ENCODE results near the gene CYB561D1. TPM values are rescaled to one million over a fixed set of nuclear protein-coding genes. Genes with fewer than 3 reads are reported as not detected.

CYB561D1 gene
- total and polyA plus RNA-seq, 2 experiments from 2014 or later, result 5.9 to 9.6 TPM

DNA sequence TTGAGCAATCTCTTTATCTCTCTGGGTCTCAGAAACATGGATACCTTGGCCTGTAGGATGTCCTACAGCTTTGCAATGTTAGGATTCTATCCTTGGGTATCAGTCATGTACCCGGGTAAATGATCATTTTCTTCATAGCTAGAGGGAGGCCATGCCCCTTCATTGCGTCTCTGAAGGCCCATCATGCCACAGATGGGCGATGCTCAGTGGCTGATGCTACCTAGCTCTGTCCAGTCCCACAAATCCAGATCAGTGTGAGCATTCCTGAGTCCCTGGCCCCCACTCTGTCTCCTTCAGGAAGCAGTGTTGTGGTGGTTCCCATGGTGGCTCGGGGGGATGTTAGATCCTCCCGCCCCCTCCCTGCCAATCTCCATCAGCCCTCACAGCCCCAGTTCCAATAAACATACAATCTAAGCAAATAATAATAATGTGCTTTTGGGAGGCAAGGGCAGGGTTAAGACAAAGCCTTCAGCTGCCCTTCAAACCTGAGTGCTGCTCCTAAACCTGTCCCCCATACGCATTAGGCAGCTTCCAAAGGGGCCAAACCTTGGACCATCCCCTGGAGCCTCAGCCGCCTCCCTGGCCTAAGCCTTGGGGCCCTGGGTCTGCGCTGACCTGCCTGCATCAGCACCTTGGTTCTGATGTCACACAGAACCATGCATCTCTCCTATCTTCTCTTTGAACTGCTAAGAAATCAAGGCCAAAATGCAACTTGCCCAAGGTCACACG is 45.1 kb downstream of the CYB561D1 start:
- no peaks in the 10 kb centered on the region for H3K27me3 ChIP-seq (replicated peaks; ENCODE audit: insufficient read depth)
- 64 to 72% methylated on average over 9 of the region's 9 CpGs for WGBS, 2 experiments (ENCODE audit: low coverage in 1 of 2, low lambda C conversion rate in 2 of 2, missing lambda C conversion rate in 2 of 2)
- no peak overlapping the region for H3K4me2 ChIP-seq (ENCODE audit: unreplicated experiment)
- no peaks in the 10 kb centered on the region for H3K9me2 ChIP-seq (ENCODE audit: insufficient read depth)
- H2AFZ ChIP-seq, result no peak overlapping the region
- H3K36me3 ChIP-seq (ENCODE audit: low read depth), result no peaks in the 10 kb centered on the region
- no peaks in the 10 kb centered on the region for H3F3A ChIP-seq (ENCODE audit: insufficient read depth)
- H4K20me1 ChIP-seq (ENCODE audit: insufficient read depth), result no peaks in the 10 kb centered on the region
- H3K9me3 ChIP-seq (ENCODE audit: low read depth), result no peaks in the 10 kb centered on the region
- no peaks in the 10 kb centered on the region for H3K79me2 ChIP-seq (ENCODE audit: insufficient read depth)
- TF ChIP-seq EZH2phosphoT487 (IDR thresholded peaks at IDR 0.05; ENCODE audit: insufficient read depth, low read depth) (no peak), EZH2 (IDR thresholded peaks at IDR 0.05; ENCODE audit: insufficient read depth, poor library complexity, severe bottlenecking) (no peak)
- no peak overlapping the region for H3K27ac ChIP-seq
- in situ Hi-C loops (cut with MboI), result loop anchor here (10.0 kb wide), 1 partner anchor 274 kb away; no protein-coding TSS in a partner anchor
- DNase-seq, result no peak
- no peaks in the 10 kb centered on the region for H3K4me1 ChIP-seq (ENCODE audit: insufficient read depth)
- H3K9ac ChIP-seq, result no peak overlapping the region
- no peak overlapping the region for H3K4me3 ChIP-seq

DNA sequence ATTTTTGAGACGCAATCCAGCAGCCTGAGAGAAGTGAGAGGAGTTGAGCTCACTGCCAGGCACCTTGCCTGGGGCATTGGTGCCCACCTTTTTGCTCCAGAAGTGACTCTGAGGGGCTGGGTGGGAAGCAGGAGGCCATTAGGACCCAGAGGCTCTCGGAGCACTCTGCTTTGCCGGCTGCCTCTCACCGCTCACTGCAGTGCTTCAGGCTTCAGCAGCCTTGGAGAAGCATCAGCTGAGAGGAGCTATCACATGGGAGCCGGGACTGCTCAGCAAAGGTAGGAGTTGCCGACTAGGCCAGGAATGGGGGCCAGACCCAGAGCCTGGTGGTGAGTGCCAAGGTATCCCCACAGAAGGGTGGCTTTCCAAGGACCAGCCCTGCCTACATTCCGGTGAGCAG is 45.8 kb downstream of the CYB561D1 start, which contains the start of gene GPR61:
TSS of gene GPR61 (plus strand) at position 197 of the 400 bp plus-strand sequence. CDS start 3,151 bp downstream, outside the sequence.
- Histone ChIP-seq H3K9me3 (ENCODE audit: low read depth) (no peaks in the 10 kb centered on the region), H4K20me1 (ENCODE audit: insufficient read depth) (no peaks in the 10 kb centered on the region), H3K9me2 (ENCODE audit: insufficient read depth) (no peaks in the 10 kb centered on the region), H3F3A (ENCODE audit: insufficient read depth) (no peaks in the 10 kb centered on the region), H3K9ac (no peak within 1 kb of the TSS), H3K27me3 (replicated peaks; ENCODE audit: insufficient read depth) (no peaks in the 10 kb centered on the region), H3K4me3 (no peak within 1 kb of the TSS), H3K36me3 (ENCODE audit: low read depth) (no peaks in the 10 kb centered on the region), H3K79me2 (ENCODE audit: insufficient read depth) (no peaks in the 10 kb centered on the region), H2AFZ (no peak within 1 kb of the TSS), H3K4me2 (ENCODE audit: unreplicated experiment) (no peak within 1 kb of the TSS), H3K27ac (no peak within 1 kb of the TSS), H3K4me1 (ENCODE audit: insufficient read depth) (no peaks in the 10 kb centered on the region)
- 43 to 51% methylated on average over 7 of the region's 7 CpGs for WGBS, 2 experiments (ENCODE audit: low coverage in 1 of 2, low lambda C conversion rate in 2 of 2, missing lambda C conversion rate in 2 of 2)
- DNase-seq, result no peak
- no peak for TF ChIP-seq EZH2phosphoT487 (IDR thresholded peaks at IDR 0.05; ENCODE audit: insufficient read depth, low read depth)
- in situ Hi-C loops (cut with MboI), result loop anchor here (10.0 kb wide), 3 partner anchors 185 to 445 kb away; partner anchors contain the start of gene AHCYL1

DNA sequence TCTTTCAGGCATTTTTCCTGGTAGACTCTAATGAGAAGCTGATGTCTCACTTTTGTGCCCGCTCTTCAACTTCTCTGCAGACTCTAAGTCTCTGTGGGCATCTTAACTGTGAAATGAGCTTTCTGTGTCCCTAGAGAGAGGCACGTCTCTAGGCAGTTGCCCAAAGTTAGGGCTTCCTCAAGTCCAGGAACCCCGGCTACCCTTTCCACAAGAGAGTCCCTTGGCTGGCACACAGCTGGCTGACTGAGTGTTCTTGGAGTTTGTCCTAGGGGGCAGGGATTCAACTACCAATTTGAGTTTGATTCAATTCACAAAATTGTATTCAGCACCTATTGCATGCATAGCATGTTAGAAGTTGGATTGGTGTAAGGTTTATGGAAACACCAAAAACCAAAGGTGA is 47.2 kb downstream of the CYB561D1 start:
- no peaks in the 10 kb centered on the region for H3F3A ChIP-seq (ENCODE audit: insufficient read depth)
- H3K79me2 ChIP-seq (ENCODE audit: insufficient read depth), result no peaks in the 10 kb centered on the region
- no peak overlapping the region for H3K4me2 ChIP-seq (ENCODE audit: unreplicated experiment)
- H3K27me3 ChIP-seq (replicated peaks; ENCODE audit: insufficient read depth), result no peaks in the 10 kb centered on the region
- WGBS, 2 experiments (ENCODE audit: low coverage in 1 of 2, low lambda C conversion rate in 2 of 2, missing lambda C conversion rate in 2 of 2), result 7 to 16% methylated on average over 3 of the region's 3 CpGs
- H3K9me2 ChIP-seq (ENCODE audit: insufficient read depth), result no peaks in the 10 kb centered on the region
- H3K9me3 ChIP-seq (ENCODE audit: low read depth), result no peaks in the 10 kb centered on the region
- no peak for TF ChIP-seq EZH2 (IDR thresholded peaks at IDR 0.05; ENCODE audit: insufficient read depth, poor library complexity, severe bottlenecking)
- no peak for TF ChIP-seq EZH2phosphoT487 (IDR thresholded peaks at IDR 0.05; ENCODE audit: insufficient read depth, low read depth)
- H4K20me1 ChIP-seq (ENCODE audit: insufficient read depth), result no peaks in the 10 kb centered on the region
- H3K4me3 ChIP-seq, result no peak overlapping the region
- H3K4me1 ChIP-seq (ENCODE audit: insufficient read depth), result no peaks in the 10 kb centered on the region
- no peak overlapping the region for H3K27ac ChIP-seq
- H2AFZ ChIP-seq, result no peak overlapping the region
- in situ Hi-C loops (cut with MboI), result loop anchor here (10.0 kb wide), 2 partner anchors 184 to 444 kb away; partner anchors contain the start of gene AHCYL1
- no peak for DNase-seq
- H3K36me3 ChIP-seq (ENCODE audit: low read depth), result no peaks in the 10 kb centered on the region
- H3K9ac ChIP-seq, result no peak overlapping the region

DNA sequence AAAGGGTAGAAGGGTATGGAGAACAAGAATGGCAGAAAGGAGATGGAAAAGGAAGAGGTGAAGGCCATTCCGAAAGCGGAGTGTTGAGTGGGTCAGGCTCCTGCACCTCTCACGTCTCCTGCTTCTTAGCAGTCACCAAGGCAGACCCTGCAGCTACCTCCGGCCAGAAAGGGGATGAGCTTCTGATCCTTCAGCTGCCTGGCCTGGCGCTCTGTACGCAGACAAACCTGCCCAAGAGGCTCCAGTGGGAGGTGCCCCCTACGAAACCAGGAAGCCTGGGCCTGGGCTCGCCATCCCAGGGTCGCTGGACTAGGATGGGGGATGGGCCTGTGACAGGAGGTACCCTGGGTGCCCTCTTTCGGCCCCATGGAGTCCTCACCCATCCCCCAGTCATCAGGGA is 48.8 kb downstream of the CYB561D1 start:
- Histone ChIP-seq H3K79me2 (ENCODE audit: insufficient read depth) (peaks cover 8% of the 10 kb centered on the region), H3K4me2 (ENCODE audit: unreplicated experiment) (no peak overlapping the region), H2AFZ (no peak overlapping the region), H3F3A (ENCODE audit: insufficient read depth) (peaks cover 10% of the 10 kb centered on the region), H3K4me3 (no peak overlapping the region), H3K27ac (no peak overlapping the region), H3K4me1 (ENCODE audit: insufficient read depth) (peaks cover 12% of the 10 kb centered on the region), H3K9me2 (ENCODE audit: insufficient read depth) (no peaks in the 10 kb centered on the region), H3K9me3 (ENCODE audit: low read depth) (no peaks in the 10 kb centered on the region), H3K9ac (no peak overlapping the region), H4K20me1 (ENCODE audit: insufficient read depth) (no peaks in the 10 kb centered on the region), H3K27me3 (replicated peaks; ENCODE audit: insufficient read depth) (no peaks in the 10 kb centered on the region), H3K36me3 (ENCODE audit: low read depth) (no peaks in the 10 kb centered on the region)
- TF ChIP-seq EZH2 (IDR thresholded peaks at IDR 0.05; ENCODE audit: insufficient read depth, poor library complexity, severe bottlenecking) (no peak), EZH2phosphoT487 (IDR thresholded peaks at IDR 0.05; ENCODE audit: insufficient read depth, low read depth) (no peak)
- WGBS, 2 experiments (ENCODE audit: low coverage in 1 of 2, low lambda C conversion rate in 2 of 2, missing lambda C conversion rate in 2 of 2), result 71 to 74% methylated on average over 9 to 10 of the region's 10 CpGs
- in situ Hi-C loops (cut with MboI), result loop anchor here (10.0 kb wide), 2 partner anchors 182 to 442 kb away; partner anchors contain the start of gene AHCYL1
- no peak for DNase-seq

Measured in GM23248 (cell line).